Islet precursor cell (in vitro differentiated cells): ENCODE data around the gene ABCG1.
A peak's percentile ranks its signal among the peaks of the same experiment; 100 is the strongest.

ENCODE experiments used
- DNase-seq: peaks from one replicate; pipeline ENCODE4 v3.0.0-alpha.2; 2018

Gene ABCG1

DNA sequence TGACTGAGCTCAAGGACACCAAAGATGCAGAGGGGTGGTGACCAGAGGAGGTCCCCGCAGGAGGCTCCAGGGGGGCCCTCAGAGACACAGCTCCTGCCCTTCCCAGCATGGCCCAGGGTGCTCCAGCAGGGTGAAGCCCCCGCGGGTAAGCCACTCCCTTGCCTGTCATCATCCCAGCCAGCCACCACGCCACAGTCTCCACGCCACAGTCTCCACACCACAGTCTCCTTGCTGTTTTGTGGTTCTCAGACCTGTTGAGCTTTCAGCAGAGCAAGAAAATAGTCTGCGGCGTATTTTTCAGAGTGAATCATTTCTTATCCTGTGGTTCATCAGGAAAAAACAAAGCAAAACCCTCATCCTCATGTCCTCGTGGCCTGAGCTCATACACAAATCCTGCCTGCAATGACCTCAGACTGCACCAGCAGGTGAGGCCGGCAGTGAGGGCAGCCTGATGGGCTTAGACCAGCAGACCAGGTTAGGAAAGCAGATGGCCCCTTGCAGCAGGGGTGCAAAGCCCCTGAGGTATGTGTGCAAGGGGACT is 25.7 kb upstream of the ABCG1 start:
- DNase-seq, result no peak

DNA sequence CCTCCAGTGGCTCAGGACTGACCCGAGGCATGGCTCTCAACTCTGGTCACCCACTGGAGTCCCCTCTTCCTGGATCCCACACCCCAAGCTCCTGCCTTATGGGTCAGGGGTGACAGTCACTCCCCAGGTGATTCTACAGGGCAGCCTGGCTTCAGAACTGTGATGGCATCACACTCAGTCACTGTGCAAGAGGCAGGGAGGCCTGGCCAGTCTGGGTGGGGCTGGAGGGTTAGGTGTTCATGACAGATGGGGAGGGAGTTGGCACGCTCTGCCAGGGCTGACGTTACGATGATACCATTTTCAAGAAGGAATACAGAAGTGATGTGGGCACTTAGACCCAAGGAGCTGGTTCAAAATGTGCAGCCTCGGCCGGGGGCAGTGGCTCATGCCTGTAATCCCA is 25.2 kb upstream of the ABCG1 start:
- DNase-seq, result no peak

DNA sequence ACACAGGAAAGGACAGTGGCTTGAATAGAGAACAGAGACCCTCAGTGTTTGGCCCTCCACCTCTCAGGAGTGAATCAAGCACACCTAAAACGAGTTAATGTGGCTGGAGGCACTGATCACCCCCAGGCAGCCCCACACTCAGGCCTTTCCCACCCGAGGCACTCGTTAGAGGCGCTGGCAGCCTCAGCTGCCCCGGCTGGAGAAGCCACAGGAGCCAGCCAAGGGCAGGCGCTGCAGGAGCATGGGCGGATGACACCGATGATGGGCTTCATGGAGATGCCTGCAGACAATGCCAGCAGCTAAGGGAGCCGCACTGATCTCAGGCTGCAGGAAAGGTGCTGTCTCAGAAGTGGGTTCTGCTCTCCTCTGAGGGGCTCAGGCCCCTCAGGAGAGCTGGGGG is 24.1 kb upstream of the ABCG1 start:
- DNase-seq, result no peak

DNA sequence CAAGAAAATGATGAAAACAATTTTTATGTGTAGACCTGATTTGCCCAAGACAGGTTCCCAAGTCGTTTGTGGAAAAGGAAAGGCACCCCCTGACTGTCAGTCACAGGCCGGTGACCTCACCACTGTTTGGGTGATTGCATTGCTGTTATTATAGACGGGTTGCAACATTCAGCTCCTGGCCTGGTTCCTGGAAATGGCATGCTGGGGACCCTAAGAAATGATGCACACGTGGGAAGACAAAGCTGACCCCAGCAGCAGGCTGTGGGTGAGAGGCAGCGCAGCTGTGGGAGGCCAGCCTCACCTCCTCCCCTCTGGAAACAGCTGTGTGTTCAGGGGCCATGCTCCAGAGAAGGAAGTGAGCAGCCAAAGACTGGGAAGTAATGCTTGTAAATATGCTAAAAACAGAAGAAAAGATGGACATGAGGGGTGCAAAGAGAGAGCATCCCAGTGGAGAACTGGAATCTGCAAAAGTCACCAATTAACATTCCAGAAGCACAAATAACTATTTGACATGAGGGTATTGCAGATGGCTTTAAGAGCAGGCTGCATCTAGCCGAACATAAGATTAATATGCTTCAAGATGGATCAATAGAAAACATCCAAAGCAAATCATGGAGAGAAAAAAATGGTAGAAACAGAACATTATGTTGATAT is 23.4 kb upstream of the ABCG1 start:
- no peak for DNase-seq

DNA sequence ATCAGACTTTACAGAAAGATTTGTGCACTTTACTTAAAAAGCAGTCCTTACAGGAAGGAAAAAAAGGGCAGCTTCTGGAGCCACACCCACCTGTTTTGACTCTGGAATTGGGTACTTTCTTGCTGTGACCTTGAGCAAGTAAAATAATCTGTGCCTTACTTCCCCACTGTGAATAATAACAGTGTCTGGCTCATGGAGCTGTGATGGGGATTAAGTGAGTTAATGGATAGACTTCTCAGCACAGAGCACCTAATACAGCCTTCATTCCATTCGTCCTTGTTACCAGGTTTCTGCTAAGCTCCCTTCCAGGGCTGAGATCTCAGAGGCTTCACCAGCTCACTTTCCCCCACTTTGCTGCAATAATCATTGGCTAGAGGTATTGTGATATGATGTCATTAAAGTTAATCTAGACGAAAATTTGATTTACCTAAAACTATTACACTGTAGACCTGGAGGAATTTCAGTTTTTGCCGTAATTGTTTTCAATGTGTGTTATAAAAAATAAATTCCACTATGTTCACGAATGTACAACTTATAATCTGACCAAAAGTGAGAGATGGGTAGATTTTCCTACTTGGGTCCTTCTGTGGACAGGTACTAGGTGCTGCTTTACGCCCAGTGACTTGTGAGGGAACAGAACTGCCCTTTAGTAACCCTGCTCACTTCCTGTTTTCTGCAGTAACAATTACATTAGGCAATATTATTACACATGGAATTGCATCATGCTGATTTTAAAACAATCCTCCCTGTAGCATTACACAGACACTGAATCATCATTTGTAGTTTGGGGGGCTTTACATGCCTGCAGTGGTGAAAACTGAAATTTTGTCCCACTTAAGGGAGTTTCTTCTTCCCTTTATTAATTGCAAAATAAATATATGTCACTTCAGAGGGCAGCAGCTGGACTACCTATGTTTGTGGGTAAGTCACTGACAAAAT is 19.7 kb upstream of the ABCG1 start:
- DNase-seq, result no peak

DNA sequence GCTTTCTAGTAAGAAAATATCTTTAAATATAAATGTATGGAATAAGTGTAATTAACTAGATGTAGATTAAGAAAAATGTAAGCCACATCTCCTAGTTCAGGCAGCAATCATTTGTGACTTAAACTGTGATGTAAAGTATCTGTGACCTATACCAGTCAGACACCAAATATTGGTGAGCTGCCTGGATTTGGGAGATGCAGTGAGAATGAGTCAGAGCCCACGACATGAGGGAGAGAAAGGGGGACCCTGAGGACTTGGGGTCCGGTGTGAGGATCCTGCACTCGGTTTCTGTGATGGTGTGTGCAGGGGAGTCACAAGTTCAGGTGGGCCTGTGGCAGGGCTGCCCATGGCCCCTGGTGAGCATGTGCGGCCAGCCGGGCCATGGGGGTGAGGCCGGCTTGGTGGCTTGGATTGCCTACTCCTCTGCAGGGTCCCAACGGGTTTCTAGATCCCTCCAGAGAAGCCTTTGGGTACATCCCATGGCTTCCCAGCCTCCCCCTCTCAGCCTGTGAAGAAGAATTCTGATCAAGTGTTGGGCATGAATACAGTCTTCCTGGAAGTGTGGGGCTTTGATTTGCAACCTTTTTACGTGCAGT is 19.0 kb upstream of the ABCG1 start:
- no peak for DNase-seq

- no peak for DNase-seq
These were observed 17.9 kb upstream of the ABCG1 start for GRCh38 chr21:42200906-42201614.

- no peak for DNase-seq
These were observed 17.3 kb upstream of the ABCG1 start for GRCh38 chr21:42201615-42202161.

DNA sequence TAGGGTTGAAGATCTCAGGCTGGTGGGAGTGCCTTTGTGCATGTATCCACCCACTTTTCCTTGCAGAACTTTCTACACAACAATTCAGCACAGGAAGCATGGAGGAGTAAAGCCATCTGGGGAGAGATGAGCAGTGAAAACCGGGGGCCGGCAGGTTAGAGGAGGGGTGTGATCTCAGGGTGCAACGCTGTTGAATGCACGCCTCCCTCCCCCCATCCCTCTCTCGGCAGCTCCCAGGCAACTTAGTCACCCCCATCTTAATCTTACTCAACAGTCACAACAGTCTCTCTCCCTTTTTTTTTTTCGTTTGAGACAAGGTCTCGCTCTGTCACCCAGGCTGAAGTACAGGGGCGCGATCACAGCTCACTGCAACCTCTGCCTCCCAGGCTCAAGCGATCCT is 16.6 kb upstream of the ABCG1 start:
- no peak for DNase-seq

DNA sequence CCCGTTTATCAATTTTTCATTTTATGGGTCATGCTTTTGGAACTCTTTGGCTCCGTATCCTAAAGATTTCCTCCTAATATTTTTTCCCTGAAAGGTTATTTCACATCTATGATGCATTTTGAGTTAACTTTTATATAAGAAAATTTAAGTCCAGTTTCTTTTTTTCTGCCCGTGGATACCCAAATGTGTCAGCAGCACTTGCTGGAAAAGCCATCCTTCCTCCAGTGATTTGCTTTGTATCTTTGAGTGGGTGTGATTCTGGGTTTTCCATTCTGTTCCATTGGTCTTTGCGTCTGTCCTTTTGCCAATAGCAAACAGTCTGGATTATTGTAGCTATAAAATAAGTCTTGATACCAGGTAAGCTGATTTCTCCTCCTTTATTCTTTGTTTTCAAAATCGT is 15.6 kb upstream of the ABCG1 start:
- DNase-seq, result no peak

- DNase-seq, result no peak
These were observed 15.0 kb upstream of the ABCG1 start for GRCh38 chr21:42203936-42204335.

DNA sequence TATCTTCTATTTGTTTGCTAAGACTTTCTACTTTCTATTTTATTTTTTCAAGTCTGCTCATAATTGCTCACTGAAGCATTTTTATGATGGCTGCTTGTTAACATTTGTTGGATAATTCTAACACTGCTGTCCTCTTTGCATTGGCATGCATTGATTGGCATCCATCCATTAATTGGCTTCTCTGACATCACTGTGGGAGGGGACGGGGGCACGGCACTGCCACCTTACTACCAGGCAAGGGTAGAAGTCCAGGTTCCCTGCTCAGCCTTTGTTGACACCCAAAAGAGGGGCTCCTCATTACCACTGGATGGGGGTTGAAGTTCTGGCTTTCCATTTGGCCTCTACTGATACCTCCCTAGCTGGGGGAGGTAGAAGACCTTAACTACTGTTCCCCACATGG is 11.5 kb upstream of the ABCG1 start:
- DNase-seq, result peak; percentile 20

DNA sequence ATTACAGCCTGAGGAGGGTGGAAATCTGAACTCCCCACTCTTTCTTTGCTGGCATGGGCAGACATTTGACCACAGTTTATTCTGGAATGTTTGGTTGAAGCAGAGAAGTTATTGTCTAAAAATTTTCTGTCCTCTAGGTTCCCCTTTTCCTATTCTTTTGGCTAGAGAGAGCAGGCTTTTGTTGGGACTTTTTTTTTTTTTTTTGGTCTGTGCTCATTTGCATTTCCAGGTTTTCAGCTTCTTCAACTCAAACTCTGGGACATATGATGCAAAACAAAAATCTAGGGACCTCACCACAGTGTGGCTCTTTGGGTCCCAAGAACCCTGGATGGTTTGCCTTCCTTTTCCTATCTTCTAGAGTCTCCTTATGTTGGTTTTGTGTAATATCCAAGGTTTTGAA is 10.9 kb upstream of the ABCG1 start:
- no peak for DNase-seq

- peak; percentile 64 for DNase-seq
These were observed 10.0 kb upstream of the ABCG1 start for GRCh38 chr21:42208801-42209490.

DNA sequence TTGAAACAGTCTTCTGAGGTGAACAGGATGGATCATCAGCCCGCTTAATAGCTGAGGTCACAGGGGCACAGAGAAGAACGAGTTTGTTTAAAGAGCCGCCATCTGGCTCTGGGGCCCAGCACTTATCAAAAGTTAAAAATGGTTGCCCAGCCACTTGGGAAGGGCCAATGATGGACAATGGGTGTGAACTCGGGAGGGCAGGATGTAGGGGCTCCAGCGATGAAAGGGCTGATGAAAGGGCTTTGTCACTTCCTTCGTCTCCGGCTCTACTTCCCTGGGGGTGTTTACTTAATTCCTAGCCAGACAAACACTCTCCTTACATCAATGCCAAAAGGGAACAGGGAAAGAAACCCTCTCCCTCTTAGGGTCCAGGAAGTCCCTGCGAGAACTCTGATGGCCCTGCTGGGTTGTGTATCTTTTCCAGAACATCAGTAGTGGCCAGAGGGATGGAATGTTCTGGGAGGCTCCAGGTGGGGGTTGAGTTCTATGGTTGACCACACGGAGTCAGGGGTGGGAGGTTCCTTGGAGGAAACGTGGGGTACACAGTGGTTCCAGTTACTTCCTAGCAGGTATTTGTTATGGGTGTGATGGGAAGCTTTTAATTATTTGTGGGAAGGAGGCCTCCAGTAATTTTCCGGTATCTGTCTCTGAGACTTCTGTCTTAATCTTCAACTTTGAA is 9.0 kb upstream of the ABCG1 start:
- DNase-seq, result no peak

GRCh38 chr21:42212266-42212665 is 6.7 kb upstream of the ABCG1 start:
- DNase-seq, result no peak

DNA sequence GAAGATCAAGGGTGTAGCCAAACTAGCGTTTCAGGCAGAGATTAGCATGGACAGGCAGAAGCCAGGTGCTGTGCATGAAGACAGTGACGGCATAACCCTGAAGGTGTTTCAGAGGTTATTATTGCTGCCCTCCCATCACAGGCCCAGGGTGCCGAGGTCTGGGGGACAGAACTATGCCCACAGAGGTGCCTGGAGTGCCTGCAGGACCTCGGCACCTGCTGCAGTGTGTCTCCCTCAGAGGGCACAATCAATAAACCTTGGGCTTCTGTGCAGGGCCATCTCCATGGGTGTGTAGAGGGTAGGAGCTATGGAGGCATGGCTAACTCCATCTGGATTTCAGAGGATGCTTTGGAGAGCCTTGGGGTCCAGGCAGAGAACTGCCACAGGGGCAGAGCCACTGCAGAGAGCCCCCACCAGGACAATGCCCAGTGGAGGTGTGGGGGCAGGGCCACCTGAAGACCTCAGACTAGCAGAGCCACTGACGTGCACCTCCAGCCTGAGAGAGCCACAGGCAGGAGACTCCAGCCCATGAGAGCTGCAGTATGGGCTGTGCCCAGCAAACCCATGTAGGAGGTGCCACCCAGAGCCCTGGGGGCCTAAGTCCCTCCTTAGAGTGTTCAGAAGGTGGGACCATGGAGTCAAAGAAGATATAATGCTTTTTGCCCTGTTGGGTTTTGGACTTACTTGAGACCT is 5.7 kb upstream of the ABCG1 start:
- DNase-seq, result no peak

DNA sequence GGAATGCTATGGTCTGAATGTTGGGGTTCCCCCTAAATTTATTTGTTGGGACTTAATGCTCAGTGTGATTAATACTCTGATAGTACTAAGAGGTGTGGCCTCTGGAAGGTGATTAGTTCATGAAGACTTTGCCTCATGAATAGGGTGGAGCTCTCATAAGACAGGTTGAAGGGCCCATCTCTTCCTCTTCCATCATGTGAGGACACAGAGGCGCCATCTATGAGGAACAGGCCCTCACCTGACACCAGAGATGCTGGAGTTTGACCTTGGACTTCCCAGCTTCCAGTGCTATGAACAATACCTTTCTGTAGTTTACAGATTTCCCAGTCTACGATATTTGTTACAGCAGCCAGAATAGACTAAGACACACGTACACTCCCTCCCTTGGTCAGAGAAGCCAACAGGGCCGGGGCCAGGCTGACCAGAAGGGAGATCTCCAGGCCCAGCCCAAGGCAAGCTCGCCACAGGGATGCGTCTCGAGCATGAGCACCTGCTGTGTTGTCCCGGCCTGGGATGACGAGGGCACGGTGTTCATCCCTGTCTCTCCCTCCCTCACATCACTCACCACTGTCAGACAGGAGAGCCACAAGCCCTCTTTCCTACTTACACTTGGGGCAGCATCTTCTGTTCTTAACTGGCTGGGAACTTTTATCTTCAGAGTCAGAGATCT is 4.7 kb upstream of the ABCG1 start:
- no peak for DNase-seq

DNA sequence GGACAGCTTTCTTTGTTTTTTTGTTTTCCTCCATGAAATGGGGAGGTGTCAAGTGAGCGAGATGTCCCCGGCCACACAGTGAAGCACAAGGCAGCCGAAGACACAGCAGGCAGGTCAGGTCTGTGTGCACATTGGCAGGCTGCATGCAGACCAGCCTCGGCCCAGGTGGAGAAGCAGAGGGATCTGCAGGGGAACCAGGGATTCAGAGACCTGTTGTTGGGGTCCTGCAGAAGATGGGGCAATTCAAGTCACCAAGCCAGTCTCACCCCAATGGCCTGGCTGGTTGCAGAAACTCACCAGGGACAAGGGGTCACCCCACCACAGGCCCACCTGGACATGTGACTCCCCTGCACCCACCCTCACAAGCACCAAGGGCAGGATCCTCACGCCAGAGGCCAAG is 4.0 kb upstream of the ABCG1 start:
- DNase-seq, result no peak
